SK-N-SH (cell line): Measurements from ENCODE around the gene SCAPER.

ENCODE experiments used
- CTCF ChIP-seq: fragments of 200-600 bp; sonication (generic); IDR thresholded peaks from 2 replicates; pipeline ENCODE4 v1.6.1; 2017; ENCODE audit warnings: antibody characterized with exemption, mild to moderate bottlenecking, moderate library complexity
- FOSL2 ChIP-seq: IDR thresholded peaks from 2 replicates; pipeline ENCODE4 v1.4.0; 2012; ENCODE audit warnings: low read depth, mild to moderate bottlenecking, moderate library complexity, borderline replicate concordance
- MAX ChIP-seq: IDR thresholded peaks from 2 replicates; pipeline ENCODE4 v1.4.0; 2012; ENCODE audit warnings: low read depth
- POLR2AphosphoS5 ChIP-seq: IDR thresholded peaks from 2 replicates; pipeline ENCODE4 v1.6.1; 2012; ENCODE audit warnings: low read depth, low read length
- TF ChIP-seq, protein P1 (sequence below): fragments of 150-350 bp; IDR thresholded peaks from 2 replicates; pipeline ENCODE4 v1.6.1; 2016; ENCODE audit warnings: mild to moderate bottlenecking, low read depth, low read length

DNA sequence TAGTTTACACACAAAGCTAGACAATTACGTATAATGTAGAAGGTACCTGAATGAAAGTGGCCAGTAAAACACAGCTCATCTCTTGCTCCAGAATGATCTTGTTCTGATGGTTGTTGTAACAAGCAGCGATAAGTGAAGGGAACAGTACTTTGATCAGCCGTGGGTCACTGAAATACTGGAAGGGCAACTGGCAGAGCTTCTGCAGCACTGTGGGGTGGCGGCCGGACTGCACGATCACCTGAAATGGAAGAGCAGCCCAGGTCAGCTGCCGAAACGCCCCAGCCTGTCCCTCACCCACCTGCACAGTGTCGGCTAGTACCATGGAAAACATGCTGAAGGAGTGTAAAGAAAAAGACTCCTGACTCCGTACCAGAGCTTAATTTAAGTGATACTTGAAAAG is 551.2 kb downstream of the SCAPER start:
- TF ChIP-seq MAX (no peak), POLR2AphosphoS5 (no peak), CTCF (no peak), FOSL2 (no peak)
- TF ChIP-seq, protein P1, sequence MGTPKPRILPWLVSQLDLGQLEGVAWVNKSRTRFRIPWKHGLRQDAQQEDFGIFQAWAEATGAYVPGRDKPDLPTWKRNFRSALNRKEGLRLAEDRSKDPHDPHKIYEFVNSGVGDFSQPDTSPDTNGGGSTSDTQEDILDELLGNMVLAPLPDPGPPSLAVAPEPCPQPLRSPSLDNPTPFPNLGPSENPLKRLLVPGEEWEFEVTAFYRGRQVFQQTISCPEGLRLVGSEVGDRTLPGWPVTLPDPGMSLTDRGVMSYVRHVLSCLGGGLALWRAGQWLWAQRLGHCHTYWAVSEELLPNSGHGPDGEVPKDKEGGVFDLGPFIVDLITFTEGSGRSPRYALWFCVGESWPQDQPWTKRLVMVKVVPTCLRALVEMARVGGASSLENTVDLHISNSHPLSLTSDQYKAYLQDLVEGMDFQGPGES = no peak
